HG03066 (cell line): ENCODE measurements around the gene SERPINA1.
"Not testable (repeated sequence)": the region's sequence is repeated elsewhere in the genome, so short reads cannot be mapped to it uniquely, and the experiment has no call there.

Source experiments
- ATAC-seq: cut with Tn5 transposase; IDR thresholded peaks from one replicate; pipeline ENCODE4 v1.9.1; 2021; ENCODE audit warnings: low read depth; ENCODE audit not compliant: unreplicated experiment

Gene SERPINA1

DNA sequence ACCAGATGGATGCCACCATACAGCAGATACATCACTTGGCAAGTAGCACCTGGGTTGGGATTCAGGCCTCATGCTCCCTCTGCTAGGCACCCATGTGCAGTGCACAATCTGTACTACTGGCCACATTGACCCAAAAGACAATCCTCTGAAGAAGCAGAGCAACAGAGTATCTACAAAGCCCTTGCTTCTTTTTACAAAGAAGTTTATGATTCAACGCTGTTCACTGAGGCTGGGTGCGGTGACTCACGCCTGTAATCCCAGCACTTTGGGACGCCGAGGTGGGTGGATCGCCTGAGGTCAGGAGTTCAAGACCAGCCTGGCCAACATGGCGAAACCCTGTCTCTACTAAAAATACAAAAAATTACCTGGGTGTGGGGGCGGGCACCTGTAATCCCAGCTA lies 34.2 kb downstream of the SERPINA1 start:
- ATAC-seq, result not testable (repeated sequence)

DNA sequence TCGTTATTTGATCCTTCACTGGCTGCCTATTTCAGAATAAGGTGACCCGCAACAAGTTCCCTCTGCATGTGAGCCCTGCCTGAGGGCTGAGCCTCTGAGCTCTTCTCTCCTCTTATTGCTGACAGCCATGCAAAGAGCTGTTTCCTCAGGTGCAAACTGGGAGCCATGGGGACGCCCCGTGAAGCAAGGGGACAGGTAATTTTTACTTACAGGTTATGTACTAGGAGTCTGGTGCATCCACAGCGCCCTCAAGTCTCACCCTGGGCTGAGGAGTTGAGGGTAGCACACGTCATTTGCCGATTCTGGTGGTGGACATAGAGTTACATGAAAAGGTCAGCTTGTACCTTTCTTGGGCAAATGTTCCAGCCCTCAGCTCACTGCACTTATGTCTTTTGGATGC lies 39.1 kb downstream of the SERPINA1 start:
- no peak for ATAC-seq

DNA sequence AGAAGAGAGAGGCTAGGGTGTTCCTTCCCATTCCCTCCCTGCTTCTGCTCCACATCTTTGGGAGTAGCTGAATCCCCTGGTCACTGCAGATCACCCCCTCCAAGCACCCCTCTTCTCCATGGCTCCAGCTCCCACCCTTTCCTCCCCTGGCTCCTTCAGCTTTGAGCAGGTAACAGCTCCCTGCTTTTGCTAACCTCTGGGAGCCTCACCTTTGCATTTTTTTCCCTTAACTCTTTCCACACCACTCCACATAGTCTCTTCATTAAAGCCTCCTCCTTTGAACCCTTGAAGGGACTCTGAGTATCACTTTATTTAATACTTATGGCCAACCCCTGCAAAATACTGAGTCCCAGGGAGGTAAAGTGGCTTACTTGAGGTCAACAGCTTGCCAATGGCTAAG lies 39.6 kb downstream of the SERPINA1 start:
- ATAC-seq, result no peak

DNA sequence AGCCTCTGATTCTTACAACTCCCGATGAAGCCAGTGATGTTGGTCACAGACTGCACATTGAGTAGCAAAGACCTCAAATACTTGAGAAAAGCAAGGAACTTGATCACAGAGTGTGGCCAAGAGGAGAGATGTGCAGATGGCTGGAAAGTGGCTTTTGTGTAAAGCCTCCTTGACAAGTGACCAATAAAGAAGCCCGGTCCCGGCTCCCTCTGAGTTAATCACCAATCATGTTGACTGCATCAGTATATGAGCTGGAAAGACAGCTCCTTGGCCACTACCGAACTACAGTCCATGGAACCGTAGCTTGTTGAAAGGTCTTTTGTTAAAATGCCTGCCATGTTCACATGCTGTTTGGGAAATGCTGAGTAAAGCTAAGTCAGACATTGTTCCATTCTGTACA lies 41.6 kb downstream of the SERPINA1 start:
- ATAC-seq, result no peak

DNA sequence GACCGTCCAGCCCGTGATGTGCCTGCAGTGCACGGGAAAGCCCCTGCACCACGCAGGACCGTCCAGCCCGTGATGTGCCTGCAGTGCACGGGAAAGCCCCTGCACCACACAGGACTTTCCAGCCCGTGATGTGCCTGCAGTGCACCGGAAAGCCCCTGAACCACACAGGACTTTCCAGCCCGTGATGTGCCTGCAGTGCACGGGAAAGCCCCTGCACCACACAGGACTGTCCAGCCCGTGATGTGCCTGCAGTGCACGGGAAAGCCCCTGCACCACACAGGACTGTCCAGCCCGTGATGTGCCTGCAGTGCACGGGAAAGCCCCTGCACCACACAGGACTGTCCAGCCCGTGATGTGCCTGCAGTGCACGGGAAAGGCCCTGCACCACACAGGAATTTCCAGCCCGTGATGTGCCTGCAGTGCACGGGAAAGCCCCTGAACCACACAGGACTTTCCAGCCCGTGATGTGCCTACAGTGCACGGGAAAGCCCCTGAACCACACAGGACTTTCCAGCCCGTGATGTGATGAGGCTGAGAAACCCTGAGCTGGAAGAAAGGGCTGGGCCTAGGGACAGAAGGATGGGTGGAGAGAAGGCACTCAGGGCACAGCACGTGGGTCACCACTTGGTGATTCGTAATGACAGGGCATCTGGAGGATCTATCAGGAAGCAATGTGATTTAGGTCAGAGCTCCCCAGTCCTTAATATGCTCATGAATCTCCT lies 42.2 kb downstream of the SERPINA1 start:
- ATAC-seq, result not testable (repeated sequence)

DNA sequence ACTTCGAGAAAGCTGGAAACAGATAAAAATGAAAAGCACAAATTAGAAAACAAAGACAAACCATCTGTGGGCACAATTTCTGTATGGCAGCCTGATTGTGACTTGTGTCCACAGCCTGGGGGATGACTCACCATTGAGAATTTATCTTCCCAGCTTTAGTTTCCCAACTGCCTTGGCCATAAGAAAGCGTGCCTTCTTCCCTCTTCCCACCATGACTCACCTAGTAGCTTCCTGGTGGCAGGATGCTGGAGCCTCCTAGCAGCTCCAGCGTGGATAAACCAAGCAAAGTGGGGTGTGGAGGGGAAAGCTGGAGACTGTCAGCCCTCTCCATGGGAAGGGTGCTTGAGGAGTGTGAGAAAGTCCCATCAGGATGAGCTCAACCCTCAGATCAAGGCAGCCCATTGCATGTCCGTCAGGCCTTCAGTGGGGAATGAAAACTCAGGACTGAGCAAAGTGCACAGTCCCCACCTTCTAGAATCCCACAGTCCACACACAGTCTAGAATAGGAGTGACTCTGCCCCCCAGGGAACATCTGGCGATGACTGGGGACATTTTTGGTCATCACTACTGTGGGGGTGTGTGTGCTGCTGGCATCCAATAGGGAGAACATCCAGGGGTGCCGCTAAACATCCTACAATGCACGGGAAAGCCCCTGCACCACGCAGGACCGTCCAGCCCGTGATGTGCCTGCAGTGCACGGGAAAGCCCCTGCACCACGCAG lies 42.9 kb downstream of the SERPINA1 start:
- no peak for ATAC-seq

DNA sequence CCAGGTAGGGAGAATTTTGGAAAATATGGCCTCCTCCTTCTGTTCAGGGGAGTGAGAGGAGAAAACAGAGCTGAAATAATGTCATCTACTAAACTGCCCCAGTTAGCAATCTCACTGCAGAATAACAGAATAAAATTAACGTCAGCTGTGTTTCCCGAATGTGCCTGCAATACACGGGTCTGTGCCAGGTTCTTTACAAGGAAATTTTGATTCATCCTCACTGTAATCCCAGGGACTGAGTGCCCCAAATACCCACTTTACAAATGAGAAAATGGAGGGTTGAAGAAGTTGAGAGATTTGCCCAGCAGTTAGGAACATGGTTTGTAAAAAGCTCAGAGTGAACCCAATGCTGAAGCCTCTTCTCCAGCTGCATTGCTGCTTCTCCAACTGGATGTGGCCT lies 44.0 kb downstream of the SERPINA1 start:
- no peak for ATAC-seq

DNA sequence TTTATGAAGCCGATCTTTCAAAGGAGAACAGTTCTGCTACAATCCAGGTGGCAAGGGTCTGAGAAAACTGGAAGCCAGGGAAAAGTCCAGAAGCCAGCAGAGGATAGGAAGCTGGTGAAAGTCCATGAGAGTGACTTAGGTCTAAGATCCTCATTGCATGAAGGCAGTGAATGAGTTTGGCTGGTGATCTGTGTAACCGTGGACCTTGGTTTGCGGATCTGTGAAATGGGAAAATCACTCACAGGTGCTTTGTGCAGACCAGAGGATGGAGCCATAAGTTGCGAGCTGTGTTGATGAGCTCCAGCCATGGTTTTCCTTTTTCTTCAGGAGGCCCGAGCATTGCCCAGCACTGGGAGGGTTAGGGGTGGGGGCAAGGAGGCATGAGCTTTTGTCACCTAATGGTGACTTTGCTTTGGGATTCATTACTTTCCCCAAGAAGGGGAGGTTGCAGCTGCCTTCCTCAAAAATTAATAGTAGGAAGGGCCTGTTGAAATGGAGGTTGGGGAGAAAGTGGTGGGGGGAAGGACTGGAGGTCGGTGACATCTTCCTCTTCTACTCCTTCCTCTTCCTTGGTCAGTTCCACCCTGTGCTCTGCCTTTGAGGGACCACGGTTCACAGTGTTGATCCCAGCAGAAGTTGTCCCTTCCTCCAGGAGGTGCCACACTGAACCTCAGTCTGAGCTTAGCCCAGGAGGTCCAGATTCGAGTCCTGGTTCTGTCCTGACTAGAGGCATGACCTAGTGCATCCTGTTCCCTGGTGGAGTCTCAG lies 45.0 kb downstream of the SERPINA1 start:
- ATAC-seq, result no peak

DNA sequence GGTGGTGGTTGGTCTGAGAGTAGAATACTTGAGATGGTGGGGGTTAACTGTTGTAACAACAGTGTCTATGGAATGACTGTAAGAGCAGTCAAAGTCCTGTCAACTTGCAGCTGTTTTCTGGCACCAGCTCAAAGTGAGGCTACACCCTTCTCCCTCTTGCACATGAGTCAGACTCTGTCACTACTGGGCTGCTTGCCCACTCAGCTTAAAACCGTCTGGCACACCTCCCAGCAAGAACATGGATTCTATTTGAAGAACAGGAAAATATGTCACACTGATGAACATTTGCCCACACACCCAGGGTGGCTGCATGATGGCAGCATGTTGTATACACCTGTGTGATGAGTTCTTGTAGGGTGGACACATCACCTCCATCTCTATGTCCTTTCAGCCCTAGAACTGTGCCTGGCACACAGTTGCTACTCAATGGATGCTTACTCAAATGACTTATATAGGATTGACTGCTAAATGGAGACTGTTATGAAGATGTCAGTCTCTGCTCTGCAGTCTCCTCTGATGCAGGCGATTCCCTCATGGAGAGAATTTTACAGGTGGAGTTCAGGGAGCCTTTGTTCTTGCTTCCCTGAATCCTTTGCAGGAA lies 46.0 kb downstream of the SERPINA1 start:
- no peak for ATAC-seq

DNA sequence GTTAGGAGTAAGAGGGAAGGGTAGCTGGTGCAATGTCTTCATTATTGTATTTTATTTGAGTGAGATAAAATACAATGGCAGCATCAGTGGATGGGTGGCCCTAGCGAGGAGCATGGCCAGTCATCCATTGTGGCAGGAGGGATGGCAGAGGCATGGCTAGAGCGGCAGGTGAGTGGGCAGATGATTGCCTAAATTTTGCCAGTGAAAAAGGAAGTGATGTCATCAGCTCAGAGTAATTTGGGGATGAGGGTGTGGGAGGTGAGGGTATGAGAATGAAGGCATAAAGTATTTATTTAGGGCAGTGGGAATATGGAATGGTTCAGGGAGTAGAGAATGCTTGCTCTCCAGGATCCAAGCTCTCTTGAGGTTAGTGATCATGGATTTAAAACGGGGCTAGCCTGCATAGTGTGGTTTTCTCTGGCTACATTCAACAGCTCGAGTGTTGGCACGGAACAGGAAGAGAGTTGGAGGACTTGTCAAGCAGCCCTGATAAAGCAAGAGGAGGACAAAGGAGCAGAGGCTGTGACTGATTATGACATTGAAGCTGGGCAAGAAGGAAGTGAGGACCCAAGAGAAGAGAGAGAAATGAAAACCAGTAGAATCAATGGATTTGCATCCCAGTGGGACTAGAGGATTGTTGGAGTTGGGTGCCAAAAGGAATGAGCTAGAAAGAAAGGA lies 46.6 kb downstream of the SERPINA1 start:
- ATAC-seq, result no peak

DNA sequence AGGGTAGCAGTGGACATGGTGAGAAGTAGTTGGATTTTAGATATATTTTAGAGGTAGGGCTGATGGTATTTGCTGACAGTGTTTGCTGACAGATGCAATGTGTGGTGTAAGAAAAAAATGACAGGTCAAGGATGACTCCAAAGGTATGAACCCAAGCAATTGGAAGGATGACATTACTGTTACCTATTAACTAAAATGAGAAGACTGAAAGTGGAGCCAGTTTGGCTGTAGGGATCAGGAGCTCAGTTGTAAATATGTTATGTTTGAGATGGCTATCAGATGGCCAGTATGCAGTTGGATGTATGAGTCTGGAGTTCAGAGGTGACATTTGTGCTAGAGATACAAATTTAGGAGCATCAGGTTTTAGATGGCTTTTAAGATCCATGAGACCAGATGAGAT lies 47.9 kb downstream of the SERPINA1 start:
- ATAC-seq, result no peak

DNA sequence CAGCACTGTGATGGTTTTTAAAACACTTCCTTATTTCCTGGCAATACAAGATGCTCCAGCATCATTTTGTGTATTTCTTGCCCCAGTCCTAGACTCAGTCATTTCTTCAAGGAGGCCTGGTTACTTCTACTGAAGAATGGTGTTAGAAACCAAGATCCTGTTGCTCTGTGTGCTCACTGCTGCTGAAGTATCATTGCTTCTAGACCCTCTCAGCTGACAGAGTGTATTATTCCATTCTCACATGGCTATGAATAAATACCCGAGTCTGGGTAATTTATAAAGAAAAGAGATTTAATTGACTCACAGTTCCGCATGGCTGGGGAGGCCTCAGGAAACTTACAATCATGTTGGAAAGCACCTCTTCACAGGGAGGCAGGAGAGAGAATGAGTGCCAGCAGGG lies 50.4 kb downstream of the SERPINA1 start:
- ATAC-seq, result no peak

DNA sequence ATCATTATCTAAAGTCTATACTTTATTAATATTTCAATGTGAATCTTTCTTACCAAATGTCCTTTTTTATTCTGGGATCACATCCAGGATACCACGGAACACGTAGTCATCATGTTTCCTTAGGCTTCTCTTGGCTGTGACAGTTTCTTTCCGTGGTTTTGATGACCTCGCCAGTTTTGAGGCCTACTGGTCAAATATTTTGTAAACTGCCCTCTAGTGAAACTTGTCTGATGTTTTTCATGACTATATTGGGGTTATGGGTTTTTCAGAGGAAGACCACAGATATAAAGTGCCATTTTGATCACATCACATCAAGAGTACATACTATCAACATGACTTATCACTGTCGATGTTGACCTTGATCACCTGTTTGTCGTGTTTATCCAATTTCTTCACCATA lies 51.1 kb downstream of the SERPINA1 start:
- no peak for ATAC-seq

DNA sequence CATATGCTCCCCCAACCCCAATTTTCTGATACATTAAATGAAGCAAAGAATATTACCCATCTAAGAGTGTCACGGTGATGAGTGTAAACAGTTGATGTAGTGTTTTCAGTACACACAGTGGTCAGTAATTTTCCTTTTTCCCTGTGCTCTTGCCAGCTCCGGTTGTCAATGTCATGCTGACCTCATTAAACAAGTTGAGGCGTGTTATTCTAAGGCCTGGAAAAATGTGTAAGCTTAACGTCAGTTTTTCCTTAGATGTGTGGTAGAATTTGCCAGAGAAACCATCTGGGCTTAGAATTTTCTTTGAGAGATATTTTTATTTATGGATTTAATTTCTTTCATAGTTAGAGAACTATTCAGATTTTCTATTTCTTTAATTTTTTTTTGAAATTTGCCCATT lies 53.5 kb downstream of the SERPINA1 start:
- ATAC-seq, result no peak

DNA sequence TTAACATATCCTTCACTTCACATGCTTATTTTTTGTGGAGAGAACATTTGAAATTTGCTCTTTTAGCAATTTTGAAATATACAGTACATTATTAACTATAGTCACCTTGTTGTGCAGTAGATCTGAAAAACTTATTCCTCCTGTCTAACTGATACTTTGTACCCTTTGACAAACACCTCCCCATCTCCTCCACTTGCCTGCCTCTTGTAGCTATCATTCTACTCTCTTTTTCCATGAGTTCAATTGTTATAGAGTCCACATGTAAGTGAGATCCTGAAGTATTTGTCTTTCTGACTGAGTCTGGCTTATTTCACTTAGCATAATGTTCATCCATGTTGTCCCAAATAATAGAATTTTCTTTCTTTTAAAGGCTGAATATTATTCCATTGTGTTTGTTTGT lies 55.8 kb downstream of the SERPINA1 start:
- ATAC-seq, result no peak

DNA sequence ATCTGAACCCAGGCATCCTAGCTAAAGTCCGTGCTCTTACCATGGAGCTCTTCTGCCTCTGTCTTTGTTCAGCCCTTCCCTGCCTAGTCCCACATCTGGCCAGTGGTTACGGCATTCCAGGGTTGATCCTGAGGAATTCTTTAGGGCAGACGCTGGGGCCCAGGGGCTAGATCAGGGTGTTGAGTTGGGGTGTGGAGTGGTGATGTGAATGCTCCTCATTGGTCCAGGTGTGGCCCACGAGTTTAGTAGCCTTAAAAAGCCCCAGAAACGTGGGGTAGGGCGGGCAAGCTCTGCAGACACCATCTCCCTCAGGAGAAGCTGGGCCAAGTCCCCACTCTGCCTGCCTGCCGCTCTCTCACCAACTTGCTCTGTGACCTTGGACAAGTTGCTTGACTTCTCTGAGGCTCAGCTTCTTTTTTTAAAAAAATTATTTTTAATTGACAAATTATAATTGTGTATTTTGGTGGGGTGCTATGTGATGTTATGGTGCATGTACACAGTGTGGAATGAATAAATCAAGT lies 56.3 kb downstream of the SERPINA1 start:
- ATAC-seq, result no peak

DNA sequence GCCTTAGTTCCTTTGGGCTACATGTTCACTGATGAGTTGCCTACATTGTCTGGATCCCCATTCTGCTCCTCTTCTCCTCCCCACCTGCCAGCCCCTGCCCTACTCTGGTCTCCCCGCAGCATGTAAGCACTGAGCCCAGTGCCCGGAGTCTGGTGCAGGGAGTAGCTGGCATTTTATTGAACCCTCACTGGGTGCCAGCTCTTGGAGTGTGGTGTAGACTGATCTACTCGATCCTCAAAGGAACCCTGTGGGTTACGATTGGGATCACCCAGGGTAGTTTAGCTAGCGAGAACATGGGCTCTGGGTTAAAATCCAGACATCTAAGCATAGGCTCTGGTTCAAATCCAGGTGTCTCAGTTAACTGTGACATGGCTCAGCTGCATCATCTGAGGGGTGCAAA lies 56.9 kb downstream of the SERPINA1 start:
- no peak for ATAC-seq

DNA sequence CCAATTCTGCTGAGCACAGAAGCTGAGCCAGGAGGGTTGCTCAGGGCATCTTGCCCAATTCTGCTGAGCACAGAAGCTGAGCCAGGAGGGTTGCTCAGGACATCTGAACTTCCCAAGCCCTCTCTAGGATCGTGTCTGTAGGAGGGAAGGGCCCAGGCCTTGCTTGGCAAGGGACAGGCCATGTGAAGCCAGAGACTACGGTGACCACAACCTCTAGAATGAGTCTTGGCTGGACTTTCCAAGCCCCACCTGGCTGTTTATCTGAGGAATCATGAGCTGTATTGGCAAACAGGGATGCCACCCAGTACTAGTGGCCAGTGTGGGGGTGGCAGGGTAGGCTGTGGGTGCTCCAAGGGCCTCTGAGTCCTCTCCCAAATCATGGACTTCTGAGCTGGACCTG lies 57.5 kb downstream of the SERPINA1 start:
- no peak for ATAC-seq

DNA sequence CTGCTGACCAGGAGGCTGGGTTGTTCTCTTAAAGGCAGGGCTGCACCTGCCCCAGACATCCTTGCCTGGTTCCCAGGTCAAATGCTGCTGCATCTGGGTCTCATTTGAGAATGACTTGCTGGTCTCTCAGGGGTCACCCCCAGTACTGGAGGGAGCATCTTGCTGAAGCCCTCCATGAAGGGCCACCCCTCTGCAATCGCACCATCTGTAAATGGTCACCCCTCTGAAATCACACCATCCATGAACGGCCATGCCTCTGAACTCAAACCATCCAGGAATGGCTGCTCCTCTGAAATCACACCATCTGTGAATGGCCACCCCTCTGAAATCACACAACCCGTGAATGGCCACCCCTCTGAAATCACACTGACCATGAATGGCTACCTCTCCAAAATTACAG lies 58.0 kb downstream of the SERPINA1 start:
- no peak for ATAC-seq

DNA sequence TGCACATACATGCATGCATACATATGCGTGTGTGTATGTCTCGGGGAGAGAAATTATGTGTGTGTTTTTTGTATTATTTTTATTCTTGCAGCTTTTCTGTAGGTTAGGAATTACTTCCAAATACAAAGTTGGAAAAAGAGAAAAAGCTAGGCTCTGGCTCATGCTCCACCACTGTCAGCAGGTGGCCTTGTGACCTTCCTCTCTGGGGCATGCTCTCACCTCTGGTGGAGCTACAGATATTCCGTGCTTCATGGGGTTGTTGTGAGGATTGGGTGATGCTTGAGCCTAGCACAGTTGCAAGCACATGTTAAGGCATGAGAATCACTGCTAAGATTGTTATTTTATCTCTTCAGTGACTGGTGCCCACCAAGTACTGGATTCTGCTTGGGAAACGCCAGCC lies 58.5 kb downstream of the SERPINA1 start:
- ATAC-seq, result no peak
